ENCODE results near the gene VIPR2.

Gene VIPR2

DNA sequence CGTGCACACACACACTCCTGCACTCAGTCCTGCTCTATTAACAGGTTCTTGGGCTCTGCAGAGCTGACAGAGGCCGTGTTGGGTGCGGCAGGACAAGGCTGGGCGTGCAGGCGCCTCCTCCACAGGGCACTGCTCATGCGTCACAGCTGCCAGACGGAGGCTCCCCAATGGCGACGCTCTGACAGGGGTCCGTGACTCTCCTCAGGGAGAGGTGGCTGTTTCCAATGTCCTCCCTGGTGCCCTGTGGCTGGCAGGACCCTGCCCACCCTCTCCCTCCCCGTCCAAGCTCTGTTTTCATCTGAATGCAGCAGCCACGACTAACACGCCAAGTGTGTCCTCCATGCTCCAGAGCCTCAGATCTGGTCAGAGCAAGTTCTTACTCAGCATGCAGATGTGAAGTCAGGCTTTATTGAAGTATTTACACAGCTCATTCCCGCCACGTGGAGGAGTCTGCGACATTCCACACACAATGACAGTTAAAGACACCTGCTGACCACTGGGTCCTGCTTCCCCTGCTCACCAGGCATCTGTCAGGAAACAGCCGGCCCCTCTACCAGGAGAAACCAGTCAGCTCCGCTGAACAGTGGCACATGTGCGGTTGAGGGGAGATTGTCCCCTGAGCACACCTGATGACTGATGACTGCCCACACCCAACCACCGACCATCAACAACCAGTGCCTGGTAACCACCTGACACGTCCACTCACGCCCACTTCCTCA lies 116.7 kb downstream of the VIPR2 start:
- TF ChIP-seq, protein P1, sequence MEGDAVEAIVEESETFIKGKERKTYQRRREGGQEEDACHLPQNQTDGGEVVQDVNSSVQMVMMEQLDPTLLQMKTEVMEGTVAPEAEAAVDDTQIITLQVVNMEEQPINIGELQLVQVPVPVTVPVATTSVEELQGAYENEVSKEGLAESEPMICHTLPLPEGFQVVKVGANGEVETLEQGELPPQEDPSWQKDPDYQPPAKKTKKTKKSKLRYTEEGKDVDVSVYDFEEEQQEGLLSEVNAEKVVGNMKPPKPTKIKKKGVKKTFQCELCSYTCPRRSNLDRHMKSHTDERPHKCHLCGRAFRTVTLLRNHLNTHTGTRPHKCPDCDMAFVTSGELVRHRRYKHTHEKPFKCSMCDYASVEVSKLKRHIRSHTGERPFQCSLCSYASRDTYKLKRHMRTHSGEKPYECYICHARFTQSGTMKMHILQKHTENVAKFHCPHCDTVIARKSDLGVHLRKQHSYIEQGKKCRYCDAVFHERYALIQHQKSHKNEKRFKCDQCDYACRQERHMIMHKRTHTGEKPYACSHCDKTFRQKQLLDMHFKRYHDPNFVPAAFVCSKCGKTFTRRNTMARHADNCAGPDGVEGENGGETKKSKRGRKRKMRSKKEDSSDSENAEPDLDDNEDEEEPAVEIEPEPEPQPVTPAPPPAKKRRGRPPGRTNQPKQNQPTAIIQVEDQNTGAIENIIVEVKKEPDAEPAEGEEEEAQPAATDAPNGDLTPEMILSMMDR (IDR thresholded peaks at IDR 0.05; ENCODE audit: control insufficient read depth, extremely low read depth, insufficient read depth), result no peak
- H3K4me3 ChIP-seq (ENCODE audit: low read depth, low read length), result no peak overlapping the region
- DNase-seq (ENCODE audit: low read depth), result no peak

DNA sequence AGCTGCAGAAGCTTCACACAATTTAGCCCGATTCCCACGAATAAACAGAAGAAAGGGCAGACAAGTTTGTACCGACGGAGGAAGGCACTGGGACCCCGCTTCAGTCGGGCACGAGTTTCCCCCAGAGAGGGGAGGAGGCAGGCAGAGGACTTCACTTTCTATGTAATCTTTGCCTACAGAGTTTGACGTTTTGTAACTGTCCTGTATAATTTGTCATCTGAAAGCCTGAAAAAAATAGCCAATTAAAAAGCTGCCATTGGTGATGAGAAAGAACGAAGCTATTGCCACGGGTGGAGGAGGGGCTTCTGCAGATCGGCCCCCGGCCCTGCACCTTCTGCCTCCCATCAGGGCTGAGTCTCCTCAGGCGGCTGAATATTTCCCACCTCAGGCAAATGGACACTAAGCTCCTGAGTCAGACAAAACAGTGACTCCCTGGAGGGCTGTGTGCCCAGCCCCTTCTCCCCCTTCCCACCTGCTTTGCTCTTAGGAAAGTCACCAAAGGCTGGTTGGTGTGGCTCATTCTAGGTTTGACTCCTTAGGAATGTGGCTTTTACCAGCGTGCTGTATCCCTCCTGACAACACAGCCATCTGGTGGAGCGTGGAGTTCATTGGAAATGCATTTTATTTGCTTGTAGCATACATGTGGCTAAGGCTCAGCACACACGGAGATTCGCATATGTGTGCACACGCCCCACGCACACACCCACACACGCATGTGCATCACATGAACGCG lies 117.4 kb downstream of the VIPR2 start:
- DNase-seq (ENCODE audit: low read depth), result no peak
- no peak overlapping the region for H3K4me3 ChIP-seq (ENCODE audit: low read depth, low read length)
- TF ChIP-seq, protein P1 (IDR thresholded peaks at IDR 0.05; ENCODE audit: control insufficient read depth, extremely low read depth, insufficient read depth), result no peak

DNA sequence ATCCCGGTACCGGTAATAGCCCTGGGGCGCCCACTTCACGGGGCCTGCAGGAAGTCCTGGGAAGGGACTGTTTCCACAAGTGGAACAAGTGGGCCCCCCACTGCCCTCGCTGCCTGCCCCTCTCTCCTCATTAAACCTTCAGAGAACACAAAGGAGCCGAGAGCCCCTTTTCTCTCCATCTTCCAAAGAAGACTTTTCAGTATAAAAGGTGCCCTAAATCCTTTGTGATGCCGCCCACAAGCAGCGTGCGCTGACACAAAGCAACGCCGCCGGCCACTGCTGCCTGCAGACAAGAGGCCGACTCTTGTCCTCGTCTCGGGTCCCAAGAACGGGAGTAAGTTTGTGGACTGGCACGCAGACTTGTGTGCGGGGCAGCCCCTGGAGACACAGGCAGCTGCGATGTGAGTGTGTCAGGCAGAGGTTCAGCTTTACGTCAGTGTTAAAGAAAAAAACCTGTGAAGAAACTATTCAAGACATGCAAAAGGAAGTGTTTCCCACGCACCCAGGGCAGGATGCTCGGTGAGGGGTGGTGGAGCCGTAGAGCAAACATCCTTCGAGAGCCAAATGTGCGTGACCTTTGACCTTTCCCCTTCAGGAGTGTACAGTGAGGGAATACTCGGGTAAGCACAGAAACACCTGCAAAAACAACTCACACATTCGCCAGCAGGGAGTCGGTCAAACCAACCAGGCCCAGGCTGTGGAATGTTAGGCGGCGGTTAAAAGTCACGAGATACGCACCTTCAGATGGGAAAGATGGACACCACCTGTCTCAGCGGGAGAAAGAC lies 118.2 kb downstream of the VIPR2 start:
- H3K4me3 ChIP-seq (ENCODE audit: low read depth, low read length), result no peak overlapping the region
- TF ChIP-seq, protein P1 (IDR thresholded peaks at IDR 0.05; ENCODE audit: control insufficient read depth, extremely low read depth, insufficient read depth), result no peak
- DNase-seq (ENCODE audit: low read depth), result no peak

DNA sequence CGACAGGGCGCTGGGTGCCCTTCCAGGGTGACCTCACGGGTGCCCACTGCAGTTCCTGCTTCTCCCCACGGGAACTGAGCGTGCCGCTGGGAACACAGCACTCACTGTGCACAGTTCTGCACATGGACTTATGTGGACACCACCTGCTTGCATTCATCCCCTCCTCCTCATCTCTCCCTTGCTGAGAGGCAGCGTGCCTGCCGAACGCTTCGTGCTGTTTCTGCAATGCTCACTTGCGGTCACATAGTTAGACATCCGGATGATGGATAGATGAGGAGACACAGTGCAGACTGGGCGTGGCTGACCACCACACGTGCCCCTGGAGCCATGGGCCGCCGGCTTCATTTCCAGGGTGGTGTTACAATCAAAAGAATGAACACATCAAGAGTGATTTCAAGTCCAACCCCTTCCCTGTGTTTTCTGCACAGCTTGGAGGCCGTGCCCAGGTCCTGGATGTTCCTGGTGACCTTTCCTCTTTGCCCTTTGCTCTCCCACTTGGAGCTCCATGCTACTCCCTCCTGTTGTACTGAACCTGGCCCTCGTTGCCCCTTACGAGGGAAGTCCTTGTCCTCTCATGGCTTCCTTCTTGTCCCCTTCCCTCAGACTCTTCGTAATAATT lies 119.4 kb downstream of the VIPR2 start:
- TF ChIP-seq, protein P1 (IDR thresholded peaks at IDR 0.05; ENCODE audit: control insufficient read depth, extremely low read depth, insufficient read depth), result no peak
- H3K4me3 ChIP-seq (ENCODE audit: low read depth, low read length), result no peak overlapping the region
- DNase-seq (ENCODE audit: low read depth), result no peak

DNA sequence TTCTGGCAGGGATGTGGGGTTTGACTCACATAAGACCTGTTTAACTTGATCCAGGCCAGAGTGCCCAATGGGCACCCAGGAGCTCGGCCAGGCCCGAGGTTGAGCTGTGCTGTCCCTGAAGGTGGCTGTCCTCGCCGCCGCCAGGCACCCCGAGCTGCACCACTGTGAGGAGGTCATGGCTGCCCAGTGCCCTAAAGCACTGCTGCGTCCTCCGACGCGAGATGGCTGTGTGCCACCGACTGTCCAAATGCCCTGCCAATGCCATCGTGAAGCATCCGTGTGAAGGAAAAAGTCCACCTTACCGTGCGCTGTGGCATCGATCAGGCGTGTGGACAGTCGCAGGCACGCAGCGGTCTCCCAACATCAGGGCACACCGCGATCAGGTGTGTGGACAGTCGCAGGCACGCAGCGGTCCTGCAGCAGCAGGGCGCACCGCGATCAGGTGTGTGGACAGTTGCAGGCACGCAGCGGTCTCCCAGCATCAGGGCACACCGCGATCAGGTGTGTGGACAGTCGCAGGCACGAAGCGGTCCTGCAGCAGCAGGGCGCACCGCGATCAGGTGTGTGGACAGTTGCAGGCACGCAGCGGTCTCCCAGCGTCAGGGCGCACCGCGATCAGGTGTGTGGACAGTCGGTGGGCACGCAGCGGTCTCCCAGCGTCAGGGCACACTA lies 120.3 kb downstream of the VIPR2 start:
- TF ChIP-seq, protein P1 (IDR thresholded peaks at IDR 0.05; ENCODE audit: control insufficient read depth, extremely low read depth, insufficient read depth), result no peak
- no peak overlapping the region for H3K4me3 ChIP-seq (ENCODE audit: low read depth, low read length)
- DNase-seq (ENCODE audit: low read depth), result no peak

DNA sequence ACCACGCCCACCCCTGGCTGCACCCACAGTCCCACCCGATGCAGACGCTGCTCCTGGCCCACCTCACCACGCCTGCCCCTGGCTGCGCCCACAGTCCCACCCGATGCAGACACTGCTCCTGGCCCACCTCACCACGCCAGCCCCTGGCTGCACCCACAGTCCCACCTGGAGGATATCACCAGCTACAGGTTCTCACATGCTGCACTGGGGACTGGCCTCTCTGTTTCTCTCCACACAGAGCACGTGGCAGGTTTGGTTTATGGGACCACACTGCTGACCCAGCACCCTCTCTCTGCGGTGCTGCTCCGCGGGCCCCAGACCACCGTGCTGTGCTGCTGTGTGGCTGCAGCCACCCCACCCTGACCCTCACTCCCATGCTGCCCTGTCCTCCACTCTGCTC lies 120.9 kb downstream of the VIPR2 start:
- H3K4me3 ChIP-seq (ENCODE audit: low read depth, low read length), result no peak overlapping the region
- no peak for DNase-seq (ENCODE audit: low read depth)
- TF ChIP-seq, protein P1 (IDR thresholded peaks at IDR 0.05; ENCODE audit: control insufficient read depth, extremely low read depth, insufficient read depth), result no peak
